ENCODE data around the gene ZNRD2. TPM values are rescaled to one million over a fixed set of nuclear protein-coding genes. Genes with fewer than 3 reads are reported as not detected.
A peak's percentile ranks its signal among the peaks of the same experiment; 100 is the strongest.
"Not testable (repeated sequence)": the region's sequence is repeated elsewhere in the genome, so short reads cannot be mapped to it uniquely, and the experiment has no call there.

Gene ZNRD2
- total RNA-seq: 10 to 100 TPM; 43.6 to 77.3 (median 63.3) TPM

GRCh38 chr11:65569973-65570918 is at the start of gene ZNRD2:
Gene ZNRD2 (plus strand): TSS chr11:65570477. CDS start chr11:65570492, 15 bp downstream.
- Histone ChIP-seq H3K27me3 (no peaks in the 10 kb centered on the region), H3K4me1 (peaks cover 57 to 80% (median 65%) of the 10 kb centered on the region in 4 donors), H3K36me3 (peaks cover 0 to 2% (median 0%) of the 10 kb centered on the region in 4 donors), H3K4me3 (peak within 1 kb of the TSS; percentile 78 to 98 (median 88)), H3K9me3 (no peaks in the 10 kb centered on the region), H3K27ac (replicated peaks in 1 of 4) (peak within 1 kb of the TSS; percentile 95 to 99 (median 96))
- intact Hi-C loops (cut with DNase I): loop anchor here (2.0 kb wide), 1 partner anchor 29 kb away; no protein-coding TSS in a partner anchor
- 3% methylated on average over 5 of the region's 89 CpGs for WGBS
- DNase-seq (ENCODE audit: extremely low spot score): peak; percentile 100
- TF ChIP-seq POLR2A (IDR thresholded peaks at IDR 0.05; ENCODE audit: low read depth) (peak; percentile 50), POLR2AphosphoS5 (IDR thresholded peaks at IDR 0.05) (peak in 1 of 2 donors; percentile 99), EP300 (IDR thresholded peaks at IDR 0.05) (peak; percentile 75), CTCF (IDR thresholded peaks at IDR 0.05) (peak; percentile 40 to 44 (median 40))

GRCh38 chr11:65521777-65522521 is 48.3 kb upstream of the ZNRD2 start:
- DNase-seq (ENCODE audit: extremely low spot score); H3K9me3 ChIP-seq; H3K4me3 ChIP-seq; intact Hi-C loops (cut with DNase I); H3K27ac ChIP-seq (replicated peaks in 1 of 4); H3K27me3 ChIP-seq: not testable (repeated sequence)
- H3K36me3 ChIP-seq: peaks cover 0 to 11% (median 9%) of the 10 kb centered on the region in 4 donors
- peaks cover 23 to 25% (median 25%) of the 10 kb centered on the region in 4 donors for H3K4me1 ChIP-seq
- 88% methylated on average over 20 of the region's 20 CpGs for WGBS

GRCh38 chr11:65522718-65523630 is 47.3 kb upstream of the ZNRD2 start:
- Histone ChIP-seq H3K36me3 (peaks cover 0 to 22% (median 18%) of the 10 kb centered on the region in 4 donors), H3K4me1 (peaks cover 23 to 30% (median 25%) of the 10 kb centered on the region in 4 donors)
- H3K9me3 ChIP-seq; H3K27ac ChIP-seq (replicated peaks in 1 of 4); H3K27me3 ChIP-seq; DNase-seq (ENCODE audit: extremely low spot score); intact Hi-C loops (cut with DNase I); H3K4me3 ChIP-seq: not testable (repeated sequence)
- WGBS: 78% methylated on average over 18 of the region's 18 CpGs

GRCh38 chr11:65523631-65523968 is 46.7 kb upstream of the ZNRD2 start:
- H3K27me3 ChIP-seq; H3K9me3 ChIP-seq; DNase-seq (ENCODE audit: extremely low spot score); H3K4me3 ChIP-seq; intact Hi-C loops (cut with DNase I): not testable (repeated sequence)
- peaks cover 0 to 28% (median 25%) of the 10 kb centered on the region in 4 donors for H3K36me3 ChIP-seq
- H3K27ac ChIP-seq (replicated peaks in 1 of 4): peak overlapping the region in 2 of 4 donors; percentile 93 to 95
- peaks cover 23 to 30% (median 25%) of the 10 kb centered on the region in 4 donors for H3K4me1 ChIP-seq
- 91% methylated on average over 4 of the region's 7 CpGs for WGBS

- intact Hi-C loops (cut with DNase I): no loop called here
- no peaks in the 10 kb centered on the region for H3K9me3 ChIP-seq
- H3K4me1 ChIP-seq: peaks cover 23 to 31% (median 25%) of the 10 kb centered on the region in 4 donors
- WGBS: 25% methylated on average over 12 of the region's 12 CpGs
- peaks cover 0 to 34% (median 30%) of the 10 kb centered on the region in 4 donors for H3K36me3 ChIP-seq
- no peak for DNase-seq (ENCODE audit: extremely low spot score)
- peak overlapping the region; percentile 54 to 100 (median 88) for H3K4me3 ChIP-seq
- peak overlapping the region; percentile 80 to 95 (median 90) for H3K27ac ChIP-seq (replicated peaks in 1 of 4)
- TF ChIP-seq POLR2AphosphoS5 (IDR thresholded peaks at IDR 0.05): no peak
- no peak for TF ChIP-seq CTCF (IDR thresholded peaks at IDR 0.05)
- TF ChIP-seq EP300 (IDR thresholded peaks at IDR 0.05): no peak
- no peak for TF ChIP-seq POLR2A (IDR thresholded peaks at IDR 0.05; ENCODE audit: low read depth)
- H3K27me3 ChIP-seq: no peaks in the 10 kb centered on the region
These were observed 46.1 kb upstream of the ZNRD2 start for GRCh38 chr11:65524014-65524740.

Measured in esophagus muscularis mucosa (tissue), 4 donors.